ENCODE results near the gene HIGD1C.
"Not testable (repeated sequence)": the region's sequence is repeated elsewhere in the genome, so short reads cannot be mapped to it uniquely, and the experiment has no call there.

HIGD1C gene

GRCh38 chr12:50984586-50985298 is 32.4 kb downstream of the HIGD1C start:
- no peak for DNase-seq (ENCODE audit: low read depth in 3 of 3)

- no peak for DNase-seq (ENCODE audit: low read depth in 3 of 3)
Measured at GRCh38 chr12:50985322-50985721, 33.0 kb downstream of the HIGD1C start.

- DNase-seq (ENCODE audit: low read depth in 3 of 3): no peak
Measured at GRCh38 chr12:50986966-50987737, 34.8 kb downstream of the HIGD1C start.

- no peak for DNase-seq (ENCODE audit: low read depth in 3 of 3)
Measured at GRCh38 chr12:50988051-50988450, 35.7 kb downstream of the HIGD1C start.

DNA sequence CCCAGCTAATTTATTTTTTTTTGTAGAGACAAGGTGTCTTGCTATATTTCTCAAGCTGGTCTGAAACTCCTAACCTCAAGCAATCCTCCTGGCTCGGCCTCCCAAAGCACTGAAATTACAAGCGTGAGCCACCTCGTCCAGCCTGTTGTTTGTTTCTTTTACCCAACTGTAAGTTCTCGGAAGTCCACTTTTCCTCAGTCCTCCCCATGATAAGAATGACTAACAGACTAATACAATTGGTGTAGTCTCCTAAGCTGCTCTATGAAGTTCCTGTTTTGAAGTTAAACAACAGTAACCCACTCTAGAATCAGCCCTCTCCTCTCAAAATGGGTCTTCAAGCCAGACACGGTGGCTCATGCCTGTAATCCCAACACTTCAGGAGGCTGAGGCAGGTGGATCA is 36.5 kb downstream of the HIGD1C start:
- no peak for DNase-seq (ENCODE audit: low read depth in 3 of 3)

- no peak for DNase-seq (ENCODE audit: low read depth in 3 of 3)
Measured at GRCh38 chr12:50990147-50990727, 37.9 kb downstream of the HIGD1C start.

- no peak for DNase-seq (ENCODE audit: low read depth in 3 of 3)
Measured at GRCh38 chr12:50990791-50991190, 38.4 kb downstream of the HIGD1C start.

DNA sequence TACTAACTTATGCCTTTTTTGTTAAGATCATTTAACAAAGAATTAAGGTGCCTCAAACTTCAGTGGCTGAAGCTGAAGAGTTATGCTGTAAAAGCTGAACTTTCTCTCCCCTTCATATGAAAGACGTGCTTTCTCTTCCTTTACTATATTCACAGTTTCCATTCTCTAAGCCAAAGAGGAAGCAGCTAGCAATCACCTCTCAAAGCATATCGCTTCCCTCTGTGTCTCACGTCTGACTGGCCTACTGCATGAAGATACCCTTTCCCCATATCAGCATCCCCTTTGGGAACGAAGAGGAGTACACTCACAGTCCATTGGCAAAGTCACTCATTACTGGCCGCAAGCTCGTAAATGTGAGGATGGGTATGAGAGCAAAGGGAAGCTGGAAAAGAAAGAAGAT is 38.9 kb downstream of the HIGD1C start:
- DNase-seq (ENCODE audit: low read depth in 3 of 3): no peak

GRCh38 chr12:50992819-50993218 is 40.5 kb downstream of the HIGD1C start:
- no peak for DNase-seq (ENCODE audit: low read depth in 3 of 3)

DNA sequence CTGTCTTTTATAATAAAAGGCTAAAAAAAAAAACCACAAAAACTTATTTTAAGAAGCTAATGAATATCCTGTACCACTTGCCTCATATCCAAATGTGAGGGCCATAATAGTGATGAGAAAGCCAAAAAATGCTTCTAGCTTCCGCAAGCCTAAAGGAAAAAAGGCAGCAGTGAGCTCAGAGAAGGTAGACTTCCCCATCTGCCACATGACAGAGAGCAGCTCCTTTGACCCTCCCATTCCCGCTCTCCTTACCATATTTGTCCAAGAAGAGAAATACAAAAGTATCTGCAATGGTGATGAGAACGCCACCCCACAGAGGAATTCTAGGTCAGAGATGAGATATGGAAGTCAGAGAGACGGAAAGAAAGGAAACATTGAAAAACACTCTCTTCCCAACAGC is 46.7 kb downstream of the HIGD1C start:
- no peak for DNase-seq (ENCODE audit: low read depth in 3 of 3)

GRCh38 chr12:51000245-51000644 is 47.9 kb downstream of the HIGD1C start:
- no peak for DNase-seq (ENCODE audit: low read depth in 3 of 3)

DNA sequence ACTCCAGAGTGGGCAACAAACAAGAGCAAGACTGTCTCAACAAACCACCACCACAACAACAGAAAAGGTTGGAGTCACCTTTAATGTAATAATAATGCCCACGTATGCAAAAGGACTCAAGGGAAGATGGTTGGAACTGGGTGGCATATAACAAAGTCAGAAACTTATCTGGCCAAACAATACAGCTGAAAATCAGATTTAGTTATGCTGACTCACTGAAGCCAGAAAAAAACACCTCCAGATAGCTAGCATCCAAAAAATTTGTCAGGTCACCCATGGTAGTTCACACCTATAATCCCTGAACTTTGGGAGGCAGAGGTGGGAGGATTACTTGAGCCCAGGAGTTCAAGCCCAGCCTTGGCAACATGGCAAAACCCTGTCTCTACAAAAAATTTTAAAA is 49.5 kb downstream of the HIGD1C start:
- DNase-seq (ENCODE audit: low read depth in 3 of 3): no peak

DNA sequence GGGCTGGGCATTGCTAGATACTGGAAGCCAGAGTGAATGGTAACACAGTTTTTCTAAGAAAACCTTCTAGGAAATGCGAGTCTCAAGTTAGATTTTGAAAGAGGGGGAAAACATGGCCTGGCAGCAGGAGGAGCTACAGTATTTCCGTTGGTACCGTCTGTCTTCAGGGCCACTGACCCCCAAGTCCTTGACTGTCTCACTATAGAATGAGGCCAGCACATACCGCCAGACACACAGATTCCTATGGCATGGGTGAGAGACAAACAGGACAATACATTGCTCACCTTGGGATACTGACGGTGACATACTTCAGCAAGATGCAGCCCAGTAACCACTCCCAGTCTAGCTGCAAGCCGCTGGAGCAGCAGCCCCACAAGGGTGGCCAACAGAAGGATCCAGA is 52.2 kb downstream of the HIGD1C start:
- no peak for DNase-seq (ENCODE audit: low read depth in 3 of 3)

DNA sequence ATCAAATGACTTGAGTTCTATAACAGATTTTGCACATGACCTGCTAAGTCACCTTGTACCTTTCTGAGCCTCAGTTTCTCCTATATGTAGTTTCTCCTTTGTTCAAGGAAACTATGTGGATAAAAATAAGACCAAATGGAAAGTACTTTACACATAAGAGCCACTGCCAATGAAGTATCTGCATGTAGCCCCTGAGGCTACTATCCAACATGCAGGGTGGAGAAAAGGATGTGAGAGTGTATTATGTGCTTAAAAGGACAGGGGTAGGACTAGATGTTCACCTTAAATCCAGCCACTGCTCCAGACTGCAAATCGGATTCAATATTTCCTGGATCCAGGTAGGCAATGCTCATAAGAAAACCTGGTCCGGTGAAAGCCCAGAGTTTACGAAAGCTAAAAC is 52.7 kb downstream of the HIGD1C start:
- no peak for DNase-seq (ENCODE audit: low read depth in 3 of 3)

DNA sequence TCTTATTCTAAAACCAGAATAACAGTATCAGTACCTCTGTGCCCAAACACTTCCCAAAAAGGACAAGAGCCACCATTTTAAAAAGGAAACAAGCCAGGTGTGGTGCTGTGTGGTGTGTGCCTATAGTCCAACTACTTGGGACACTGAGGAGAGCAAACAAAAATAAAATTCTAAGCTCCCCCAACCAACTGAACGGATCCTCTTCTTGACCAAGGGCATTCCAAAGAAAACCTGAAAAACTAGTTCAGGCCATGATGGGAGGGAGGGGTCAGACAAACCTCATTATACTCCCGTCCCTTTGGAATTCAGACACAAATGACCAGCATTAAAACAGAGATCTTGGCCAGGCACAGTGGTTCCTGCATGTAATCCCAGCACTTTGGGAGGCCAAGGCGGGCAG is 53.3 kb downstream of the HIGD1C start:
- no peak for DNase-seq (ENCODE audit: low read depth in 3 of 3)

DNA sequence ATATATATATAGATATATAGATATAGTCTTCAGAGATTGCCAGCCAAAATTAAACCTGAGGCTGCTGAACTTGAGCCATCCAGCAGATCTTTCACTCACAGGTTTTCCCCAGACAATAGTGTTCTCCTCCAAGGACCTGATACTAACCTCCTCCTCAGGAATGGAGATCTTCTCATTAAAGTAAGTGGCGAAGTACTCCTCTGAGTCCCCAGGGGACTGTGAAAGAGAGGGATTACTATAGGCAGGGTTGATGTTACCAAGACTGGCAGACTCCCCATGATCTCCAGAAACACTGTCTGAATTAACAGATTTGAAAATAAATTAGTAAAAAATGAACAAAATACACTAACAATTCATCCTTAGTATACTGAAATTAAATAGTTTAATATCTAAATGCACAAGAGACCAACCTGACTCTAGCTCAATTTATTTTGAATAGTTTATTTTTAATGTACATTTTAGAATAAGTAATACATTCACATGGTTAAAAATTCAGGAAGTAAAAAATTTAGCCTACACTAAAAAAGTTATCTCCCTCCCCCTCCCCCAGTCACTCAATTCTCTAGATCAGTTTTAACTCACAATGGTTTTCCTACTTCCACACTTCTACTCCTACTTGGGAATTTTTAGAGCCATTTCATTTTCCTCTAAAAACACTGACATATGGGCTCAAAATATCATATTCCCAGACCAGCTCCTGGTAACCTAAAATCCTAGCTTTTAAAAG is 56.1 kb downstream of the HIGD1C start:
- DNase-seq (ENCODE audit: low read depth in 3 of 3): no peak

DNA sequence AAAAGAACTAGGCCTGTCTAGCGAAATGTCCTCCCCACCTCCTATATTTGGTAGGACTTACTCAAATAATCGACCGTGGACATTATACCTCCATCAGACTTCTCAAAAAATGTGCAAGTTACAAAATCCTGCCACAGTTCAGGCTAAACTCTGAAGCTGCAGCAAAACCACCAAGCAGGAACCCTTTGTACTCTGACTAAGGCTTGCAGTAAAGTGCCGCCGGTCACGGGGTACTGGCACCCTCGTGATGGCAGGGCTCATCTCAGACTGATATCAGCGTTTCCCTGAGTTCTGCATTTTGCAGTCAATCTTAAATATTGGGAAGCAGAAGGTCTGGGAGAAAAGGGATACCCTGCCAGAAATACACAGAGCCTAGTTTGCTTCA is 56.7 kb downstream of the HIGD1C start:
- DNase-seq (ENCODE audit: low read depth in 3 of 3): peak in 2 of 3 experiments; percentile 24 to 29

DNA sequence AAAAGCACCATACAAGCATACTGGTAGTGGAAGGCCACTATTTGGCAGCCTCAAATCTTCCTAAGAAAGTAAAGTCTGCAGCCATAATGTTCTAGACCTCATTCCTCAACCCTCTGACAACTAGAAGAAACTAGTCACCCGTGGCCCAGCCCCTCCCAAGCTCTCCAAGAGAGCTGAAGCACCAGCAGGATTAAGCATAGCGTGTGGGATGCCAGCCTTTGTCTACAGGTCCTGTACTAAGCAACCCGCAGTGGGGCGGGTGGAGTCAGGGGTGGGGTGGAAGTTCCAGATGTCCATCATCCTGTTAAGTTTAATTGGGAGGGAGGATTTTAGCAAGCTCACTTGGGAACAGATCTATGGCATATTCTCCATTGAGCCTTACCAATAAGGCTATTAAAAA is 59.6 kb downstream of the HIGD1C start:
- no peak for DNase-seq (ENCODE audit: low read depth in 3 of 3)

DNA sequence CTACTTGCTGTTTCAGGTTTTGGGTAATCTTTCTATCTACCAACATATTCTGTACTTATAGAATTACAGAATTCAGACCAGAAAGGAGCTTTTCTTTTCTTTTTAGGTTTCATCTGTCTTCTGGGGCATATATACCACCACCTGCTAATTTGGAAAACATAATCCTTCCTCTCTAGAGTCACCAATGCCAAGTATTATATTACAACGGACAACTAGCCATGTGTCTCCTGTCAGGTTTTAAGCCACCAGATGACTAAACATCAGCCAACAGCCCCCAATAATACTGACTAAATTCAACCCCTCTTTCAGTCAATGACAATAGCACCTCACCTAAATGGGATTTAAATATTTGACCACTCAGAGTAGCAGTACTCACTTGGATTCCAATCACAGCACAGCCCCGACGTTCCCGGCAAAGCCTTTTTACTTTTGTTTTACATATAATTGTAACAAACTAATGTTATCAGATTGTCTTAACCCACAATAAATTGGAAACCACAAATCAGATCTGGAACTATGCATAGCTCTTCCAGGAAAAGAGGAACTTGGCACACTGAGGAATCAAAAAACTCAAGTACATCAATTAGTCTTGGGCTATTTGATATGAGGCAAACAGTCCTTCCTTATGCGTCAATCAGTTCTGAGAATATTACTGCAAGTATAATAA is 60.4 kb downstream of the HIGD1C start:
- no peak for DNase-seq (ENCODE audit: low read depth in 3 of 3)

DNA sequence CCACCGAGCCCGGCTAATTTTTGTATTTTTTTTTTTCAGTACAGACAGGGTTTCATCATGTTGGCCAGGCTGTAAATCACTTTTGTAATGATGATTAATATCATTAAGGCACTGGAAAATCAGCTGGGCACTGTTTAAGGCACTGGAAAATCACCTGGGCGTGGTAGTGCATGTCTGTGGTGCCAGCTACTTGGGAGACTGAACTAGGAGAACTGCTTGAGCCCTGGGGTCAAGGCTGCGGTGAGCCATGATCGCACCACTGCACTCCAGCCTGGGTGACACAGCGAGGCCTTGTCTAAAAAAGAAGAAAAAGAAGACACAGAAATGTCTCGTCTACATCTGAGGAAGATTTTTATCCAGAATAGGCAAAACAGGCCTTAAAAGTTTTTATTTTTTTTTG is 61.1 kb downstream of the HIGD1C start:
- no peak for DNase-seq (ENCODE audit: low read depth in 3 of 3)

GRCh38 chr12:51014467-51014866 is 62.1 kb downstream of the HIGD1C start:
- not testable (repeated sequence) for DNase-seq (ENCODE audit: low read depth in 3 of 3)

- DNase-seq (ENCODE audit: low read depth in 3 of 3): no peak
Measured at GRCh38 chr12:51017452-51017851, 65.1 kb downstream of the HIGD1C start.

Data from stimulated activated CD4-positive, alpha-beta T cell treated with anti-CD3 and anti-CD28 coated beads, TNF-alpha, amount 100 ng/mL, for 4 hours (primary cell).